Stimulated activated CD4-positive, alpha-beta T cell treated with anti-CD3 and anti-CD28 coated beads, TNF-alpha, amount 100 ng/mL, for 48 hours (primary cell): Measurements from ENCODE around the gene NTN3.

Experiments
- DNase-seq, 3 donors: peaks; one replicate each; pipeline ENCODE4 v3.0.0-alpha.2; 2020; ENCODE audit warnings: low read depth in 3 of 3

Gene NTN3

GRCh38 chr16:2466667-2467527 is 4.2 kb upstream of the NTN3 start:
- no peak for DNase-seq

- no peak for DNase-seq
Observed at GRCh38 chr16:2467528-2468232, 3.4 kb upstream of the NTN3 start.

GRCh38 chr16:2468233-2468724 is 2.8 kb upstream of the NTN3 start:
- DNase-seq = no peak

- DNase-seq = no peak
Observed at GRCh38 chr16:2468725-2469398, 2.2 kb upstream of the NTN3 start.

GRCh38 chr16:2469399-2470233 is 1.5 kb upstream of the NTN3 start:
- no peak for DNase-seq

- no peak for DNase-seq
Observed at GRCh38 chr16:2470234-2470601, 879 bp upstream of the NTN3 start.

- no peak for DNase-seq
Observed at GRCh38 chr16:2470603-2471015, 488 bp upstream of the NTN3 start.

GRCh38 chr16:2471653-2472487 is 773 bp downstream of the NTN3 start:
- no peak for DNase-seq

- DNase-seq = no peak
Observed at GRCh38 chr16:2472488-2472864, 1.4 kb downstream of the NTN3 start.

- no peak for DNase-seq
Observed at GRCh38 chr16:2472885-2473445, 1.9 kb downstream of the NTN3 start.

GRCh38 chr16:2473446-2473926 is 2.4 kb downstream of the NTN3 start:
- DNase-seq = no peak

- peak in 2 of 3 donors; percentile 30 to 43 for DNase-seq
Observed at GRCh38 chr16:2473999-2474876, 3.1 kb downstream of the NTN3 start.

- DNase-seq = peak; percentile 61 to 74 (median 64)
Observed at GRCh38 chr16:2474877-2475412, 3.8 kb downstream of the NTN3 start, which contains the start of gene TBC1D24. TBC1D24 (plus strand) TSS chr16:2475127; CDS start chr16:2496149, 21,022 bp downstream.

- no peak for DNase-seq
Observed at GRCh38 chr16:2475413-2476344, 4.6 kb downstream of the NTN3 start.

- no peak for DNase-seq
Observed at GRCh38 chr16:2476345-2476720, 5.2 kb downstream of the NTN3 start.

- no peak for DNase-seq
Observed at GRCh38 chr16:2476741-2477140, 5.6 kb downstream of the NTN3 start.

GRCh38 chr16:2477327-2477726 is 6.2 kb downstream of the NTN3 start:
- no peak for DNase-seq

GRCh38 chr16:2478279-2478678 is 7.2 kb downstream of the NTN3 start:
- no peak for DNase-seq
